GM19463 (cell line): ENCODE results near the gene ASB10.

Source experiments
- ATAC-seq: cut with Tn5 transposase; IDR thresholded peaks from one replicate; pipeline ENCODE4 v1.9.1; 2021; ENCODE audit warnings: mild to moderate bottlenecking, moderate library complexity; ENCODE audit not compliant: unreplicated experiment

Gene ASB10

GRCh38 chr7:151189038-151189437 is 2.0 kb upstream of the ASB10 start:
- ATAC-seq, result no peak

GRCh38 chr7:151188252-151188542 is 1.1 kb upstream of the ASB10 start:
- peak; percentile 44 for ATAC-seq

- no peak for ATAC-seq
Measured at GRCh38 chr7:151187409-151188251, 580 bp upstream of the ASB10 start.

- no peak for ATAC-seq
Measured at GRCh38 chr7:151185762-151186639, 1.0 kb downstream of the ASB10 start.

GRCh38 chr7:151181011-151181431 is 6.0 kb downstream of the ASB10 start:
- no peak for ATAC-seq

- no peak for ATAC-seq
Measured at GRCh38 chr7:151179946-151180345, 7.1 kb downstream of the ASB10 start.

GRCh38 chr7:151179287-151179860 is 7.7 kb downstream of the ASB10 start:
- no peak for ATAC-seq

- no peak for ATAC-seq
Measured at GRCh38 chr7:151178831-151179230, 8.2 kb downstream of the ASB10 start.

GRCh38 chr7:151178236-151178635 is 8.8 kb downstream of the ASB10 start:
- no peak for ATAC-seq

GRCh38 chr7:151177310-151177709 is 9.7 kb downstream of the ASB10 start:
- no peak for ATAC-seq

- no peak for ATAC-seq
Measured at GRCh38 chr7:151176401-151176800, 10.6 kb downstream of the ASB10 start.

- no peak for ATAC-seq
Measured at GRCh38 chr7:151175793-151176311, 11.2 kb downstream of the ASB10 start.

GRCh38 chr7:151175047-151175792 is 11.8 kb downstream of the ASB10 start:
- ATAC-seq, result no peak

GRCh38 chr7:151174246-151175046 is 12.6 kb downstream of the ASB10 start:
- ATAC-seq, result no peak

GRCh38 chr7:151173386-151174245 is 13.4 kb downstream of the ASB10 start:
- no peak for ATAC-seq

GRCh38 chr7:151172273-151173141 is 14.5 kb downstream of the ASB10 start:
- ATAC-seq, result peak; percentile 61

GRCh38 chr7:151168787-151169162 is 18.3 kb downstream of the ASB10 start:
- ATAC-seq, result no peak
